HCT116 (cell line): ENCODE results near the gene AIF1L. TPM values are rescaled to one million over a fixed set of nuclear protein-coding genes. Genes with fewer than 3 reads are reported as not detected.

Source experiments
- ATAC-seq: fragments of 200-7000 bp; cut with Tn5 transposase; 2 replicates; pipeline ENCODE4 v1.9.1; 2020; ENCODE audit warnings: mild to moderate bottlenecking, moderate library complexity
- BruUV-seq: library from RNA; stranded (reverse); fragments of 400-500 nt; replicated peaks from 2 replicates; lab custom pipeline; 2021; lab: Mats Ljungman, UMichigan
- CTCF ChIA-PET: fragments of 300-600 bp; sonication (Branson Sonifier 250); formaldehyde crosslinking; loops from one replicate; lab custom pipeline; 2021; ENCODE audit warnings: antibody characterized with exemption; lab: Charles Lee
- POLR2A ChIA-PET: fragments of 300-600, 350-600 bp; sonication (Branson Sonifier 250); formaldehyde crosslinking; loops from one replicate; lab custom pipeline; 2021; ENCODE audit warnings: antibody characterized with exemption; lab: Charles Lee
- RAD21 ChIA-PET, 2 experiments: fragments of 300-600 bp; sonication (Branson Sonifier 250); formaldehyde crosslinking; loops; one replicate each; lab custom pipeline; 2023; ENCODE audit warnings: low total read pairs in 2 of 2; ENCODE audit not compliant: uncharacterized antibody in 2 of 2, unreplicated experiment in 2 of 2, low non-redundant PET in 1 of 2; lab: Charles Lee
- DNase-seq: peaks from one replicate; pipeline ENCODE4 v3.0.0-alpha.2; 2010; ENCODE audit warnings: low read depth, low spot score
- H2AFZ ChIP-seq: fragments of 200-600 bp; shearing (Covaris generic), sonication (generic); 2 replicates; pipeline ENCODE4 v1.6.1; 2017; ENCODE audit warnings: low read depth, mixed run types, mixed read lengths, antibody characterized with exemption, low read length; ENCODE audit not compliant: poor library complexity, severe bottlenecking
- H3K27ac ChIP-seq: 2 replicates; pipeline ENCODE4 v1.5.1; 2012; ENCODE audit warnings: low read depth, low read length
- H3K27me3 ChIP-seq: fragments of 200-600 bp; sonication (generic); 2 replicates; pipeline ENCODE4 v1.6.1; 2016; ENCODE audit warnings: mixed run types, low read length, mixed read lengths; ENCODE audit not compliant: insufficient read depth
- H3K36me3 ChIP-seq, 2 experiments: fragments of 200-500 bp in 1 of 2; fragments of 200-600 bp in 1 of 2; sonication (Bioruptor generic) in 1 of 2; sonication (generic) in 1 of 2; 2 replicates each; pipeline versions ENCODE4 v1.5.1 to v1.6.1; 2014 to 2016; ENCODE audit warnings: low read length in 2 of 2, inconsistent platforms in 1 of 2, mixed read lengths in 1 of 2, mixed run types in 1 of 2; ENCODE audit not compliant: insufficient read depth in 2 of 2, control insufficient read depth in 1 of 2
- H3K4me1 ChIP-seq, 2 experiments: fragments of 200-600 bp in 1 of 2; sonication (generic) in 1 of 2; 2 replicates each; pipeline versions ENCODE4 v1.5.1 to v1.6.1; 2012 to 2017; ENCODE audit warnings: low read length in 2 of 2, inconsistent platforms in 1 of 2, mild to moderate bottlenecking in 1 of 2, mixed read lengths in 1 of 2, mixed run types in 1 of 2, moderate library complexity in 1 of 2; ENCODE audit not compliant: insufficient read depth in 2 of 2, control insufficient read depth in 1 of 2
- H3K4me2 ChIP-seq: fragments of 200-600 bp; sonication (generic); 2 replicates; pipeline ENCODE4 v1.6.1; 2017; ENCODE audit warnings: mixed run types, low read length, mixed read lengths
- H3K4me3 ChIP-seq, 2 experiments: fragments of 200-600 bp in 1 of 2; sonication (generic) in 1 of 2; replicated peaks in 1 of 2; 2 replicates each; pipeline ENCODE4 v1.5.1; 2011 to 2016; ENCODE audit warnings: low read length in 2 of 2, control low read depth in 1 of 2, low read depth in 1 of 2, mild to moderate bottlenecking in 1 of 2, mixed read lengths in 1 of 2, mixed run types in 1 of 2
- H3K79me2 ChIP-seq: fragments of 200-600 bp; sonication (generic); 2 replicates; pipeline ENCODE4 v1.6.1; 2017; ENCODE audit warnings: mild to moderate bottlenecking, mixed run types, low read length, moderate library complexity, mixed read lengths; ENCODE audit not compliant: insufficient read depth
- H3K9ac ChIP-seq: fragments of 200-600 bp; sonication (generic); 2 replicates; pipeline ENCODE4 v1.6.1; 2016; ENCODE audit warnings: low read length, mixed read lengths
- H3K9me2 ChIP-seq: fragments of 200-600 bp; sonication (generic), shearing (Covaris generic); 2 replicates; pipeline ENCODE4 v1.6.1; 2017; ENCODE audit warnings: mixed run types, mild to moderate bottlenecking, moderate library complexity; ENCODE audit not compliant: insufficient read depth
- H3K9me3 ChIP-seq, 2 experiments: fragments of 200-500 bp in 1 of 2; fragments of 200-600 bp in 1 of 2; sonication (Bioruptor generic) in 1 of 2; sonication (generic) in 1 of 2; 2 replicates each; pipeline ENCODE4 v1.6.1; 2014 to 2017; ENCODE audit warnings: low read length in 2 of 2, mixed read lengths in 2 of 2, inconsistent platforms in 1 of 2, low read depth in 1 of 2, mild to moderate bottlenecking in 1 of 2, mixed run types in 1 of 2, moderate library complexity in 1 of 2; ENCODE audit not compliant: control insufficient read depth in 1 of 2, insufficient read depth in 1 of 2
- H4K20me1 ChIP-seq: fragments of 200-600 bp; sonication (generic), shearing (Covaris generic); 2 replicates; pipeline ENCODE4 v1.6.1; 2017; ENCODE audit warnings: mixed run types, mild to moderate bottlenecking, moderate library complexity; ENCODE audit not compliant: insufficient read depth
- CBX3 ChIP-seq: IDR thresholded peaks from 2 replicates; pipeline ENCODE4 v1.6.1; 2012; ENCODE audit warnings: low read depth
- CEBPB ChIP-seq: IDR thresholded peaks from 2 replicates; pipeline ENCODE4 v1.6.1; 2012; ENCODE audit warnings: low read depth
- EGR1 ChIP-seq: IDR thresholded peaks from 2 replicates; pipeline ENCODE4 v1.6.1; 2012; ENCODE audit warnings: low read depth
- ELF1 ChIP-seq: IDR thresholded peaks from 2 replicates; pipeline ENCODE4 v1.6.1; 2012; ENCODE audit warnings: low read depth, borderline replicate concordance
- EZH2 ChIP-seq: fragments of 200-600 bp; sonication (generic); IDR thresholded peaks from 2 replicates; pipeline ENCODE4 v1.6.1; 2017; ENCODE audit warnings: antibody characterized with exemption, mixed run types
- FOSL1 ChIP-seq: IDR thresholded peaks from 2 replicates; pipeline ENCODE4 v1.6.1; 2012; ENCODE audit warnings: low read depth
- JUND ChIP-seq: IDR thresholded peaks from 2 replicates; pipeline ENCODE4 v1.6.1; 2012
- POLR2A ChIP-seq: IDR thresholded peaks from 2 replicates; pipeline ENCODE4 v1.7.0; 2011; ENCODE audit warnings: borderline replicate concordance; ENCODE audit not compliant: insufficient read depth, insufficient read length; ENCODE audit errors: extremely low read depth
- POLR2AphosphoS5 ChIP-seq: IDR thresholded peaks from 2 replicates; pipeline ENCODE4 v1.6.1; 2011; ENCODE audit warnings: mild to moderate bottlenecking, low read depth, low read length, moderate library complexity
- SIN3A ChIP-seq: IDR thresholded peaks from 2 replicates; pipeline ENCODE4 v1.6.1; 2012; ENCODE audit warnings: low read depth
- SP1 ChIP-seq: IDR thresholded peaks from 2 replicates; pipeline ENCODE4 v1.6.1; 2012; ENCODE audit warnings: low read depth
- SRF ChIP-seq: IDR thresholded peaks from 2 replicates; pipeline ENCODE4 v1.6.1; 2012; ENCODE audit warnings: low read depth
- TCF7L2 ChIP-seq: IDR thresholded peaks from 2 replicates; pipeline ENCODE4 v1.7.0; 2011; ENCODE audit warnings: borderline replicate concordance, inconsistent platforms; ENCODE audit not compliant: insufficient read depth, insufficient read length; ENCODE audit errors: extremely low read depth
- ZNF274 ChIP-seq: fragments of 200-500 bp; sonication (Bioruptor generic); IDR thresholded peaks from 2 replicates; pipeline ENCODE4 v1.6.1; 2014; ENCODE audit warnings: mild to moderate bottlenecking, low read depth, low read length, inconsistent platforms
- intact Hi-C: fragments of 100-400 bp; cut with micrococcal nuclease; formaldehyde crosslinking; loops from 2 replicates; pipeline ENCODE4 v1.10.0; 2022
- total RNA-seq: library from RNA; stranded (reverse); gene quantifications from one replicate; pipeline ENCODE4 v1.2.1, GENCODE V29; 2021; ENCODE audit not compliant: unreplicated experiment
- TF ChIP-seq, protein P1 (sequence below), 3 experiments: fragments of 200-600 bp in 1 of 3; sonication (generic) in 1 of 3; IDR thresholded peaks in 2 of 3; conservative IDR thresholded peaks in 1 of 3; 2 replicates each; pipeline ENCODE4 v1.5.1; 2012 to 2017; ENCODE audit warnings: low read depth in 2 of 3, low read length in 2 of 3, antibody characterized with exemption in 1 of 3, borderline replicate concordance in 1 of 3, control low read depth in 1 of 3, mild to moderate bottlenecking in 1 of 3, mixed read lengths in 1 of 3, mixed run types in 1 of 3, moderate library complexity in 1 of 3; ENCODE audit not compliant: insufficient read depth in 1 of 3
- TF ChIP-seq, protein P2 (sequence below): IDR thresholded peaks from 2 replicates; pipeline ENCODE4 v1.6.1; 2012
- TF ChIP-seq, protein P3 (sequence below): IDR thresholded peaks from 2 replicates; pipeline ENCODE4 v1.6.1; 2012; ENCODE audit warnings: low read depth

AIF1L gene
- total RNA-seq, 1 experiment from 2014 or later, result 34.0 TPM

DNA sequence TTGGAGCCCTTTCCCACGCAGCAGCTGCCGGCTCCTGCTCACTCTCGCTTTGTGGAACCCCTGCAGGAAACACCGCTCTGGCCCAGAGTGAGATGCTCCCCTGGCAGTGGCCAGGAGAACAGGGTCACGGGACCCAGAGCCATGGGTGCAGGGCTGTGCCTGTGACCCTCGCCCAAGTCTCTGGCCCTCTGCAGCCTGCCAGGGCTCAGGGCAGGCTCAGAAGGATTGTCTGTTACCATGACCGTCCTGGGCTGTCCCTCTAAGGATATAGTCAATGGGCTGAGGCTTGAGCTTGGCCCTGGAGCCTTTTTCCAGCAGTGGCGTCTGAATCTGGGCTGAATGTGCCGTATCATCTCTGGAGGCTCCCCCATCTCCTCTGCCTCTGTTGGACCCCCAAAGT, 28.7 kb upstream of the AIF1L start (continued):
- TF ChIP-seq, protein P1, sequence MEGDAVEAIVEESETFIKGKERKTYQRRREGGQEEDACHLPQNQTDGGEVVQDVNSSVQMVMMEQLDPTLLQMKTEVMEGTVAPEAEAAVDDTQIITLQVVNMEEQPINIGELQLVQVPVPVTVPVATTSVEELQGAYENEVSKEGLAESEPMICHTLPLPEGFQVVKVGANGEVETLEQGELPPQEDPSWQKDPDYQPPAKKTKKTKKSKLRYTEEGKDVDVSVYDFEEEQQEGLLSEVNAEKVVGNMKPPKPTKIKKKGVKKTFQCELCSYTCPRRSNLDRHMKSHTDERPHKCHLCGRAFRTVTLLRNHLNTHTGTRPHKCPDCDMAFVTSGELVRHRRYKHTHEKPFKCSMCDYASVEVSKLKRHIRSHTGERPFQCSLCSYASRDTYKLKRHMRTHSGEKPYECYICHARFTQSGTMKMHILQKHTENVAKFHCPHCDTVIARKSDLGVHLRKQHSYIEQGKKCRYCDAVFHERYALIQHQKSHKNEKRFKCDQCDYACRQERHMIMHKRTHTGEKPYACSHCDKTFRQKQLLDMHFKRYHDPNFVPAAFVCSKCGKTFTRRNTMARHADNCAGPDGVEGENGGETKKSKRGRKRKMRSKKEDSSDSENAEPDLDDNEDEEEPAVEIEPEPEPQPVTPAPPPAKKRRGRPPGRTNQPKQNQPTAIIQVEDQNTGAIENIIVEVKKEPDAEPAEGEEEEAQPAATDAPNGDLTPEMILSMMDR (IDR thresholded peaks at IDR 0.05 in 2 of 3, conservative IDR thresholded peaks at IDR 0.05 in 1 of 3; ENCODE audit: borderline replicate concordance in 1 of 3, insufficient read depth in 1 of 3, low read depth in 2 of 3, low read length in 2 of 3), result no peak
- no peak for TF ChIP-seq EGR1
- no peak for TF ChIP-seq FOSL1
- no peak for TF ChIP-seq POLR2AphosphoS5
- TF ChIP-seq SP1, result no peak
- no peak for TF ChIP-seq ZNF274
- no peak for TF ChIP-seq CBX3
- TF ChIP-seq EZH2, result no peak
- TF ChIP-seq SRF, result no peak
- TF ChIP-seq POLR2A, result no peak

DNA sequence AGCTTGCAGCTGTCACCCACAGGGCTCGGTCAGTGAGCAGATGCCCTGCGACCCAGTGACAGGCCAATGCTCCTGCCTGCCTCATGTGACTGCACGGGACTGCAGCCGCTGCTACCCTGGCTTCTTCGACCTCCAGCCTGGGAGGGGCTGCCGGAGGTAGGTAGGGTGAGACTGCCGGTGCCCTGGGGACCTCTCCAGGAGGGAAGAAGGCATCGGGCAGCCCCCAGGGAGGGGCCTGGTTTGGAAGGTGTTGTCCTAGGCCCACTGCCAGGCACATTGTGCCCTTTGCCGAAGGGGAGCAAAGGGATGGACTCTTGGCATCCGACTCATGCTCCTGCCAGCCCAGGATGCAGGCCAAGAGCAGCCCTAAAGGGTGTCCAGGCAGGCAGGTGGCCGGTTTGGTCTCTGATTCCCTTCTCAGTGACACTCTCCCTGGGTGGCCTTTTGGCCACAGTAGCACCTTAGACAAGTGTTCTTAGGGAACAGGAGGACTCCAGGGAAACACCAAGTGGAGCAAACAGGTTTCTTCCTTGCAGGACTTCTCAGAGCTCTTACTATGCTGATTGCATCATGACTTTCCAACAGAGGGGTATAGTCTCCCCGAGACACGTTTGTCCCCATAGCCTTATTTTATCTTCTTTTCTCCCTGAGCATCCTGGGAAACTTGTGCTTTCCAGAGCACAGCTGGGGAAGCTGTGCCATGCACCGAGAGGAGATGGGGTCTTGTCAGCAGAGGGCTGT, 28.1 kb upstream of the AIF1L start:
- Histone ChIP-seq H3K27me3 (no peaks in the 10 kb centered on the region), H3K9ac (no peak overlapping the region), H3K36me3 (no peaks in the 10 kb centered on the region), H3K27ac (no peak overlapping the region), H3K79me2 (no peaks in the 10 kb centered on the region), H3K9me2 (no peaks in the 10 kb centered on the region), H3K4me1 (no peaks in the 10 kb centered on the region), H3K4me3 (no peak overlapping the region), H2AFZ (no peak overlapping the region), H4K20me1 (no peaks in the 10 kb centered on the region), H3K9me3 (no peaks in the 10 kb centered on the region), H3K4me2 (no peak overlapping the region)
- BruUV-seq, result no TSS peak
- ChIA-PET RAD21 (no interaction called here), POLR2A (no interaction called here), CTCF (no interaction called here)
- ATAC-seq (no peak), DNase-seq (no peak)
- intact Hi-C loops, result no loop called here
- TF ChIP-seq POLR2A (no peak), SRF (no peak), SP1 (no peak), CBX3 (no peak), EGR1 (no peak), JUND (no peak), SIN3A (no peak), CEBPB (no peak), ELF1 (no peak), TCF7L2 (no peak), FOSL1 (no peak), EZH2 (no peak), POLR2AphosphoS5 (no peak)
- TF ChIP-seq, protein P2, sequence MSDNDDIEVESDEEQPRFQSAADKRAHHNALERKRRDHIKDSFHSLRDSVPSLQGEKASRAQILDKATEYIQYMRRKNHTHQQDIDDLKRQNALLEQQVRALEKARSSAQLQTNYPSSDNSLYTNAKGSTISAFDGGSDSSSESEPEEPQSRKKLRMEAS, result no peak
- TF ChIP-seq, protein P3, sequence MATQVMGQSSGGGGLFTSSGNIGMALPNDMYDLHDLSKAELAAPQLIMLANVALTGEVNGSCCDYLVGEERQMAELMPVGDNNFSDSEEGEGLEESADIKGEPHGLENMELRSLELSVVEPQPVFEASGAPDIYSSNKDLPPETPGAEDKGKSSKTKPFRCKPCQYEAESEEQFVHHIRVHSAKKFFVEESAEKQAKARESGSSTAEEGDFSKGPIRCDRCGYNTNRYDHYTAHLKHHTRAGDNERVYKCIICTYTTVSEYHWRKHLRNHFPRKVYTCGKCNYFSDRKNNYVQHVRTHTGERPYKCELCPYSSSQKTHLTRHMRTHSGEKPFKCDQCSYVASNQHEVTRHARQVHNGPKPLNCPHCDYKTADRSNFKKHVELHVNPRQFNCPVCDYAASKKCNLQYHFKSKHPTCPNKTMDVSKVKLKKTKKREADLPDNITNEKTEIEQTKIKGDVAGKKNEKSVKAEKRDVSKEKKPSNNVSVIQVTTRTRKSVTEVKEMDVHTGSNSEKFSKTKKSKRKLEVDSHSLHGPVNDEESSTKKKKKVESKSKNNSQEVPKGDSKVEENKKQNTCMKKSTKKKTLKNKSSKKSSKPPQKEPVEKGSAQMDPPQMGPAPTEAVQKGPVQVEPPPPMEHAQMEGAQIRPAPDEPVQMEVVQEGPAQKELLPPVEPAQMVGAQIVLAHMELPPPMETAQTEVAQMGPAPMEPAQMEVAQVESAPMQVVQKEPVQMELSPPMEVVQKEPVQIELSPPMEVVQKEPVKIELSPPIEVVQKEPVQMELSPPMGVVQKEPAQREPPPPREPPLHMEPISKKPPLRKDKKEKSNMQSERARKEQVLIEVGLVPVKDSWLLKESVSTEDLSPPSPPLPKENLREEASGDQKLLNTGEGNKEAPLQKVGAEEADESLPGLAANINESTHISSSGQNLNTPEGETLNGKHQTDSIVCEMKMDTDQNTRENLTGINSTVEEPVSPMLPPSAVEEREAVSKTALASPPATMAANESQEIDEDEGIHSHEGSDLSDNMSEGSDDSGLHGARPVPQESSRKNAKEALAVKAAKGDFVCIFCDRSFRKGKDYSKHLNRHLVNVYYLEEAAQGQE, result no peak
